Motor neuron (in vitro differentiated cells): ENCODE results near the gene MEX3A. TPM values are rescaled to one million over a fixed set of nuclear protein-coding genes. Genes with fewer than 3 reads are reported as not detected.
A peak's percentile ranks its signal among the peaks of the same experiment; 100 is the strongest.

Experiments
- ATAC-seq, 8 experiments: fragments of 200-7000 bp; cut with Tn5 transposase; replicated peaks in 6 of 8; 2 replicates each; pipeline ENCODE4 v1.8.0; 2021; ENCODE audit warnings: mild to moderate bottlenecking in 8 of 8, moderate library complexity in 8 of 8
- H3K27ac ChIP-seq, 2 donors: fragments of 250-450 bp; sonication (Bioruptor Pico); 2 replicates each; pipeline ENCODE4 v1.9.0; 2021; ENCODE audit warnings: antibody characterized with exemption in 2 of 2, mild to moderate bottlenecking in 2 of 2, moderate library complexity in 1 of 2
- H3K4me1 ChIP-seq, 2 donors: fragments of 250-450 bp; sonication (Bioruptor Pico); replicated peaks in 1 of 2; 2 replicates each; pipeline ENCODE4 v1.6.1; 2021; ENCODE audit warnings: antibody characterized with exemption in 2 of 2, mild to moderate bottlenecking in 2 of 2, moderate library complexity in 1 of 2
- H3K4me3 ChIP-seq, 5 donors: fragments of 250-450 bp; sonication (Bioruptor Pico); 2 replicates each; pipeline ENCODE4 v1.9.0; 2021; ENCODE audit warnings: antibody characterized with exemption in 5 of 5, mild to moderate bottlenecking in 5 of 5, moderate library complexity in 4 of 5
- WGBS, 10 experiments: fragments of 450-650 bp; shearing (Covaris generic); methylation state at CpG; one replicate each; pipeline ENCODE4 v1.0.0; 2022; 5-methylcytosine and 5-hydroxymethylcytosine counted together
- in situ Hi-C, 9 experiments: fragments of 400-800 bp; cut with MboI; loops; one replicate each; pipeline ENCODE4 v1.15.0; 2021; ENCODE audit warnings: low sequenced_read_pairs in 9 of 9, low pct_unique_long_range_greater_than_20kb in 2 of 9; ENCODE audit not compliant: unreplicated experiment in 9 of 9
- total RNA-seq, 8 experiments: library from RNA; unstranded; fragments of 300-600 nt; gene quantifications; 2 replicates each; pipeline versions ENCODE4 v1.2.3 to v1.2.4, GENCODE V29; 2022

The MEX3A gene
- total RNA-seq, 8 experiments from 2014 or later = 1.2 to 92.3 (median 33.9) TPM

DNA sequence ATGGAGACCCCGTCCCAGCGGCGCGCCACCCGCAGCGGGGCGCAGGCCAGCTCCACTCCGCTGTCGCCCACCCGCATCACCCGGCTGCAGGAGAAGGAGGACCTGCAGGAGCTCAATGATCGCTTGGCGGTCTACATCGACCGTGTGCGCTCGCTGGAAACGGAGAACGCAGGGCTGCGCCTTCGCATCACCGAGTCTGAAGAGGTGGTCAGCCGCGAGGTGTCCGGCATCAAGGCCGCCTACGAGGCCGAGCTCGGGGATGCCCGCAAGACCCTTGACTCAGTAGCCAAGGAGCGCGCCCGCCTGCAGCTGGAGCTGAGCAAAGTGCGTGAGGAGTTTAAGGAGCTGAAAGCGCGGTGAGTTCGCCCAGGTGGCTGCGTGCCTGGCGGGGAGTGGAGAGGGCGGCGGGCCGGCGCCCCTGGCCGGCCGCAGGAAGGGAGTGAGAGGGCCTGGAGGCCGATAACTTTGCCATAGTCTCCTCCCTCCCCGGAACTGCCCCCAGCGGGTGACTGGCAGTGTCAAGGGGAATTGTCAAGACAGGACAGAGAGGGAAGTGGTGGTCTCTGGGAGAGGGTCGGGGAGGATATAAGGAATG is 32.8 kb upstream of the MEX3A start:
- Histone ChIP-seq H3K4me1 (peaks cover 27 to 41% of the 10 kb centered on the region in 2 donors), H3K27ac (no peak overlapping the region), H3K4me3 (peak overlapping the region; percentile 21 to 51 (median 37))
- in situ Hi-C loops = no loop called here
- peak in 3 of 8 experiments; percentile 4 to 9 (median 7) for ATAC-seq
- WGBS, 10 experiments = 0 to 43% (median 33%) methylated on average over 2 to 39 of the region's 49 CpGs; no CpG with 5 or more reads in 5 of the 10 experiments

GRCh38 chr1:156114101-156114918 is 32.0 kb upstream of the MEX3A start, which contains the start of gene LMNA:
LMNA (plus strand) TSS chr1:156114711; CDS start chr1:156114919, 208 bp downstream.
- in situ Hi-C loops = no loop called here
- peak within 1 kb of the TSS; percentile 21 to 51 (median 37) for H3K4me3 ChIP-seq
- 0 to 21% (median 14%) methylated on average over 1 to 11 of the region's 37 CpGs; no CpG with 5 or more reads in 6 of the 10 experiments for WGBS, 10 experiments
- H3K4me1 ChIP-seq = peaks cover 27 to 39% of the 10 kb centered on the region in 2 donors
- peak within 1 kb of the TSS in 1 of 2 donors; percentile 24 for H3K27ac ChIP-seq
- peak; percentile 68 to 90 (median 86) for ATAC-seq

DNA sequence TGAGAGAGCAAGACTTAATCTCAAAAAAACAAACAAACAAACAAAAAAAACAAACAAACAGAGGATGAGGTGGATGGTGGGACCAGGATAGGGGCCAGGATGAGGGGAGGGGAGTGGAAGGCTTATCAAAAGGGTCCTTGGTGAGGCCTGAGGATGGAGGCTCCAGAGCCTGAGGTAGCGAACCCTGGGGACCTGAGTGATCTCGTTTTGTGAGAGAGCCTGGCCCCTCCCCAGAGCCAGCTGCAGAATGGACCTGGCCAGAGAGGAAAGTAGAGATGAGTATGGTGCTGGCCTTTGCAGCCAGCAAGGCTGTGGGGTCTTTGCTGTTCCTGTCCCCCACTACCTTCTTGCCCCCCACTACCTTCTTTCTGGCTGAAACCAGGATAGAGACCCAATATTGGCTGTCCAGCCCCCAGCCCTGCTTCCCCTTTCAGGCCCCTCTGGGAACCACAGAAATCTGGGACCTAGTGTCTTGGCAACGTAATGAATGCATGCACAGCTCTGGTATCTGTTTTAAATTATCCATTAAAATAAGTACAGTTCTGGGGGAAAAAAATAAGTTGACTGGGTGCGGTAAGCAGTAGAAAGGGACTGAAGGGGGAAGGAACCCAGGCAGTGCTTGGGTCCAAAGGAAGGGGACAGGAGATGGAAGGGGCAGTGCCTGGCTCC is 31.2 kb upstream of the MEX3A start:
- no peak overlapping the region for H3K4me3 ChIP-seq
- WGBS, 10 experiments = 0 to 64% (median 43%) methylated on average over 1 to 3 of the region's 4 CpGs; no CpG with 5 or more reads in 2 of the 10 experiments
- H3K4me1 ChIP-seq = peaks cover 27 to 34% of the 10 kb centered on the region in 2 donors
- peak overlapping the region in 1 of 2 donors; percentile 24 for H3K27ac ChIP-seq
- ATAC-seq = peak in 5 of 8 experiments; percentile 1 to 9 (median 2)
- in situ Hi-C loops = no loop called here

- in situ Hi-C loops = no loop called here
- Histone ChIP-seq H3K4me1 (peaks cover 27 to 34% of the 10 kb centered on the region in 2 donors), H3K4me3 (no peak overlapping the region), H3K27ac (no peak overlapping the region)
- ATAC-seq = no peak
- WGBS, 10 experiments = 40 to 100% (median 82%) methylated on average over 1 to 10 of the region's 10 CpGs; no CpG with 5 or more reads in 1 of the 10 experiments
Observed at GRCh38 chr1:156112276-156113137, 30.2 kb upstream of the MEX3A start.

- no peak overlapping the region for H3K27ac ChIP-seq
- ATAC-seq = no peak
- no peak overlapping the region for H3K4me3 ChIP-seq
- peaks cover 36 to 44% of the 10 kb centered on the region in 2 donors for H3K4me1 ChIP-seq
- in situ Hi-C loops = no loop called here
- WGBS, 10 experiments = 20 to 100% (median 86%) methylated on average over 1 to 4 of the region's 4 CpGs; no CpG with 5 or more reads in 2 of the 10 experiments
Observed at GRCh38 chr1:156111355-156111962, 29.2 kb upstream of the MEX3A start.

- WGBS, 10 experiments = 75 to 100% (median 90%) methylated on average over 2 of the region's 2 CpGs; no CpG with 5 or more reads in 5 of the 10 experiments
- Histone ChIP-seq H3K27ac (no peak overlapping the region), H3K4me1 (peaks cover 43 to 45% of the 10 kb centered on the region in 2 donors), H3K4me3 (no peak overlapping the region)
- ATAC-seq = no peak
- in situ Hi-C loops = no loop called here
Observed at GRCh38 chr1:156110252-156110651, 28.0 kb upstream of the MEX3A start.

DNA sequence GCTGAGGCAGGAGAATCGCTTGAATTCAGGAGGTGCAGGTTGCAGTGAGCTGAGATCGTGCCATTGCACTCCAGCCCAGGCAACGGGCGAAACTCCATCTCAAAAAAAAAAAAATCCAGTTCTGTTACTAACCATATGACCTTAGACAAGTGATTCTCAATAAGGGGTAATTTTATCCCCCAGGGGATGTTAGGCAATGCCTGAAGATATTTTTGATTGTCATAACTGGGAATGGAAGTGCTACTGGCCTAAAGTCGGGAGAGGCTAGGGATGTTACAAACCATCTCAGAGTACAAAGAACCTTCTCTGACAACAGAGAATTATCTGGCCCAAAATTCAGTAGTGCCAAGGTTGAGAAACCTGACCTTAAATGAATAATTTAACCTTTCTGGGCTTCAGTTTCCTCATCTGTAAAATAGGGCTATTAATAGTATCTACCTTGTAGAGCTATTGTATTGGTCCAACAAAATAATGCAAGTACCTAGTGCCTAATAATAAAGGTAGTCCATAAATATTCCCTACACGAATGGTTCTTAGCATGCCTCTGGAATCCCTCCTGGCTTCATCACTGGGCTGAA is 26.5 kb upstream of the MEX3A start:
- no peak for ATAC-seq
- Histone ChIP-seq H3K4me1 (peaks cover 45 to 46% of the 10 kb centered on the region in 2 donors), H3K27ac (no peak overlapping the region), H3K4me3 (no peak overlapping the region)
- WGBS, 10 experiments = 57 to 100% (median 94%) methylated on average over 1 to 6 of the region's 6 CpGs; no CpG with 5 or more reads in 1 of the 10 experiments
- in situ Hi-C loops = no loop called here

GRCh38 chr1:156108057-156108456 is 25.8 kb upstream of the MEX3A start:
- Histone ChIP-seq H3K4me3 (no peak overlapping the region), H3K27ac (no peak overlapping the region), H3K4me1 (peaks cover 42 to 46% of the 10 kb centered on the region in 2 donors)
- WGBS, 10 experiments = 90 to 100% (median 97%) methylated on average over 1 to 3 of the region's 3 CpGs; no CpG with 5 or more reads in 4 of the 10 experiments
- no peak for ATAC-seq
- in situ Hi-C loops = no loop called here

DNA sequence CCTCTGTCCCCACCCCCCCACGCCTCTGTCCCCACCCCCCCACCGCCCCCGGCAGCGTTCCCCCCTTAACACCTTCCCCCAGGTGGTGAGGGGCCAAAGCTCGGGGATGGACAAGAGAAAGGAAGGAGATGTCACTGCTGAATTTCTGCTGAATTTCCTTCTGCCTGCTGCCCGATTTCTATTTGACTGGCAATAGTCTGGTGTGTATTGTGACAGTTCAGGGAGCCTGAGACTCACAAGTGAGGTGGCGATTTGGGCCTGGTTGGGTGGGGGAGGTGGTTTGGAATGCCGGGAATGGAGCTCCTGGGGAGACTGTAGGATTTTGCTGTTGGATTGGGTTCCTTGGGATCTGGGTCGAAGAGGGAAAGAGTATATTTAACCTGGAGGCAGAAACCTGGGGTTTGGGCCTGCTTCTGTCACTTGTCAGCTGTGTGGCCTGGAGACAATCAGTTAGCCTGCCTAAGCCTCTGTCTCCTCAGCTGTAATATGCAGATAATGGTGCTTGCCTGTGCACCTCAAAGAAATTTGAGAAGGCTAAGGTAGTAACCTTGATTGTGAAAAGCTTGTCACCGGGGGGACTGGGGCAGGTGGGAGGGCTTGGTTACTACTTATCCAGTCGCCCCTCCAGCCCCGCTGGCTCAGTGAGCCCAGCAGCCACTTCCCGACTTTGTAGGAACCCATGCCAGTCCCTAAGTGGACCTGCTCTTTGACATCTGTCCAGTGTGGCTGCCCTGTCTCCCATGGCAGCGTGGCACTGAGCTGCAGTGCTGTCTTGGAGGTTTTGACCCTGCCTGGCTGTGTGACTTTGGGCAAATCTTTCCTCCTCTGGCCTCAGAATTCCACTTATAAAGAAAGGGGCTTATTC is 24.6 kb upstream of the MEX3A start:
- ATAC-seq = peak in 7 of 8 experiments; percentile 1 to 41 (median 28)
- in situ Hi-C loops = no loop called here
- Histone ChIP-seq H3K4me3 (peak overlapping the region in 4 of 5 donors; percentile 21 to 42 (median 28)), H3K4me1 (peaks cover 38 to 54% of the 10 kb centered on the region in 2 donors), H3K27ac (peak overlapping the region; percentile 85 to 87)
- 0 to 70% (median 44%) methylated on average over 1 to 12 of the region's 14 CpGs; no CpG with 5 or more reads in 3 of the 10 experiments for whole genome bisulfite sequencing, 10 experiments

GRCh38 chr1:156104861-156105832 is 22.9 kb upstream of the MEX3A start:
- ATAC-seq = peak in 3 of 8 experiments; percentile 9 to 16 (median 13)
- in situ Hi-C loops = no loop called here
- Histone ChIP-seq H3K4me3 (peak overlapping the region in 3 of 5 donors; percentile 24 to 42 (median 33)), H3K27ac (peak overlapping the region; percentile 85 to 87), H3K4me1 (peaks cover 38 to 55% of the 10 kb centered on the region in 2 donors)
- WGBS, 10 experiments = 17 to 87% (median 41%) methylated on average over 1 to 6 of the region's 11 CpGs; no CpG with 5 or more reads in 4 of the 10 experiments
